ENCODE results near the gene TACR1.

DNA sequence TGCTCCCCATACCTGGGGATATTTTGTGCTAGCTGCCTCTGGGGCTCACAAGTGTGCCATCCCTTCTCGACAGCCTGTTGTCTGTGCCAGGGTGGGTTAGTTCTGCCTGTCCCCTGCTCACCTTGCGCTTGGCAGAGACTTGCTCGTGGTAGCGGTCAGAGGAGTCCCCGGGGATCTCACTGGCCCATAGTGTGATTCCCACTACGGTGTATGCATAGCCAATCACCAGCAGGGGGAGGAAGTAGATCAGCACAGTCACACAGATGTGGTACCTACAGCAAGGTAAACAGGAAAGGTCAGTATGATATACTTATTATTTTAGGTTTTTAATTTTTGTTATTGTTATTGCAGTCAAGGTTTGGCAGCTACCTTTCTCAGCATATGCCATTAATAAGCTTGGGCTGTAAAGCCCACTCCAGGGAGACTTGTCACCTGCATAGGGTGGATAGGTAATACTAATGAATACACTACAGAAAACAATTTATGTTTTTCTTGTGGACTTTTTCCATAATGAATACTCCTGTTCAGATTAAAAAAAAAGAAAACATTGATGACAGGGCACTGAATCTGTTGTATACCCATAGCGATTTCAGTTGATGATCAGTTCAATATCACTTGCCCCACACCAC, 145.7 kb downstream of the TACR1 start:
- no peak for TF ChIP-seq POLR2AphosphoS5 (IDR thresholded peaks at IDR 0.05; ENCODE audit: low read depth, low read length)
- no peak for TF ChIP-seq POLR2A (IDR thresholded peaks at IDR 0.05; ENCODE audit: low read depth, low read length)
- TF ChIP-seq TAF1 (IDR thresholded peaks at IDR 0.05; ENCODE audit: low read depth, low read length) = no peak
- TF ChIP-seq SPI1 (IDR thresholded peaks at IDR 0.05; ENCODE audit: low read depth, low read length) = 0 out of 2 replicates have a peak, but pooled peaks have one; percentile 9
- peak; percentile 63; the same call in 1 of the 2 replicates for TF ChIP-seq POU2F2 (IDR thresholded peaks at IDR 0.05; ENCODE audit: low read depth, low read length)
